Parathyroid adenoma (tissue), 2 donors: ENCODE measurements around the gene CIAO3.

ENCODE experiments used
- H2AFZ ChIP-seq: fragments of 300-600 bp; sonication (generic); one replicate; pipeline ENCODE4 v1.7.0; 2017; ENCODE audit warnings: antibody characterized with exemption, mild to moderate bottlenecking
- H3K27ac ChIP-seq: fragments of 300-600 bp; sonication (generic); one replicate; pipeline ENCODE4 v1.7.0; 2017
- H3K27me3 ChIP-seq: fragments of 300-600 bp; sonication (generic); one replicate; pipeline ENCODE4 v1.7.0; 2017; ENCODE audit warnings: low read length; ENCODE audit not compliant: control insufficient read depth, insufficient read depth
- H3K36me3 ChIP-seq: fragments of 300-600 bp; sonication (generic); one replicate; pipeline ENCODE4 v1.7.0; 2017; ENCODE audit warnings: low read length; ENCODE audit not compliant: control insufficient read depth, insufficient read depth
- H3K4me1 ChIP-seq: fragments of 300-600 bp; sonication (generic); one replicate; pipeline ENCODE4 v1.7.0; 2017; ENCODE audit warnings: control low read depth
- H3K4me2 ChIP-seq: fragments of 300-600 bp; sonication (generic); one replicate; pipeline ENCODE4 v1.7.0; 2017; ENCODE audit warnings: low read length
- H3K4me3 ChIP-seq: fragments of 300-600 bp; sonication (generic); one replicate; pipeline ENCODE4 v1.7.0; 2017; ENCODE audit warnings: low read depth, low read length
- H3K79me2 ChIP-seq: fragments of 300-600 bp; sonication (generic); one replicate; pipeline ENCODE4 v1.7.0; 2017; ENCODE audit warnings: control low read depth
- H3K9ac ChIP-seq: fragments of 300-600 bp; sonication (generic); one replicate; pipeline ENCODE4 v1.7.0; 2017; ENCODE audit warnings: mild to moderate bottlenecking
- H3K9me3 ChIP-seq: fragments of 300-600 bp; sonication (generic); one replicate; pipeline ENCODE4 v1.7.0; 2017; ENCODE audit warnings: low read length; ENCODE audit not compliant: control insufficient read depth
- CTCF ChIP-seq: fragments of 300-600 bp; sonication (generic); IDR thresholded peaks from one replicate; pipeline ENCODE4 v1.7.0; 2017; ENCODE audit warnings: antibody characterized with exemption, mild to moderate bottlenecking
- donor health status: primary hyperparathyroidism.

Gene CIAO3

GRCh38 chr16:721765-722540 is 18.8 kb downstream of the CIAO3 start:
- Histone ChIP-seq H3K27ac (peak overlapping the region; percentile 94), H2AFZ (peak overlapping the region; percentile 38), H3K4me1 (peaks cover 16% of the 10 kb centered on the region), H3K9ac (no peak overlapping the region), H3K79me2 (peaks cover under 1% of the 10 kb centered on the region), H3K9me3 (no peaks in the 10 kb centered on the region), H3K27me3 (no peaks in the 10 kb centered on the region), H3K36me3 (no peaks in the 10 kb centered on the region), H3K4me3 (peak overlapping the region; percentile 73), H3K4me2 (peak overlapping the region; percentile 97)
- TF ChIP-seq CTCF, result no peak

- peak within 1 kb of the TSS; percentile 94 for H3K27ac ChIP-seq
- peak within 1 kb of the TSS; percentile 97 for H3K4me2 ChIP-seq
- peaks cover 2% of the 10 kb centered on the region for H3K79me2 ChIP-seq
- peak within 1 kb of the TSS; percentile 63 for H3K9ac ChIP-seq
- H3K9me3 ChIP-seq, result no peaks in the 10 kb centered on the region
- H3K4me3 ChIP-seq, result peak within 1 kb of the TSS; percentile 73
- H3K4me1 ChIP-seq, result peaks cover 18% of the 10 kb centered on the region
- TF ChIP-seq CTCF, result no peak
- H3K36me3 ChIP-seq, result no peaks in the 10 kb centered on the region
- peak within 1 kb of the TSS; percentile 97 for H2AFZ ChIP-seq
- no peaks in the 10 kb centered on the region for H3K27me3 ChIP-seq
Observed at GRCh38 chr16:720990-721764, 19.6 kb downstream of the CIAO3 start, which contains the start of gene ANTKMT. Gene ANTKMT, plus strand, starts transcription at chr16:721146. Its CDS starts 129 bp downstream, at chr16:721275.

- Histone ChIP-seq H3K4me2 (peak overlapping the region; percentile 97), H3K4me3 (peak overlapping the region; percentile 73), H3K79me2 (peaks cover 2% of the 10 kb centered on the region), H3K27ac (peak overlapping the region; percentile 94), H3K9me3 (no peaks in the 10 kb centered on the region), H3K4me1 (peaks cover 17% of the 10 kb centered on the region), H3K27me3 (no peaks in the 10 kb centered on the region), H3K36me3 (no peaks in the 10 kb centered on the region), H3K9ac (peak overlapping the region; percentile 63), H2AFZ (peak overlapping the region; percentile 97)
- no peak for TF ChIP-seq CTCF
Observed at GRCh38 chr16:720447-720989, 20.3 kb downstream of the CIAO3 start.

GRCh38 chr16:719815-720446 is 20.9 kb downstream of the CIAO3 start:
- peak overlapping the region; percentile 73 for H3K4me3 ChIP-seq
- H3K4me2 ChIP-seq, result peak overlapping the region; percentile 97
- no peak overlapping the region for H3K9ac ChIP-seq
- H2AFZ ChIP-seq, result peak overlapping the region; percentile 97
- H3K9me3 ChIP-seq, result no peaks in the 10 kb centered on the region
- TF ChIP-seq CTCF, result no peak
- no peaks in the 10 kb centered on the region for H3K27me3 ChIP-seq
- peaks cover 2% of the 10 kb centered on the region for H3K79me2 ChIP-seq
- peaks cover 17% of the 10 kb centered on the region for H3K4me1 ChIP-seq
- H3K36me3 ChIP-seq, result no peaks in the 10 kb centered on the region
- H3K27ac ChIP-seq, result peak overlapping the region; percentile 94
